ENCODE results near the gene NFASC. TPM values are rescaled to one million over a fixed set of nuclear protein-coding genes. Genes with fewer than 3 reads are reported as not detected.

The NFASC gene
- total RNA-seq, 1 donor from 2014 or later: 11.5 TPM

DNA sequence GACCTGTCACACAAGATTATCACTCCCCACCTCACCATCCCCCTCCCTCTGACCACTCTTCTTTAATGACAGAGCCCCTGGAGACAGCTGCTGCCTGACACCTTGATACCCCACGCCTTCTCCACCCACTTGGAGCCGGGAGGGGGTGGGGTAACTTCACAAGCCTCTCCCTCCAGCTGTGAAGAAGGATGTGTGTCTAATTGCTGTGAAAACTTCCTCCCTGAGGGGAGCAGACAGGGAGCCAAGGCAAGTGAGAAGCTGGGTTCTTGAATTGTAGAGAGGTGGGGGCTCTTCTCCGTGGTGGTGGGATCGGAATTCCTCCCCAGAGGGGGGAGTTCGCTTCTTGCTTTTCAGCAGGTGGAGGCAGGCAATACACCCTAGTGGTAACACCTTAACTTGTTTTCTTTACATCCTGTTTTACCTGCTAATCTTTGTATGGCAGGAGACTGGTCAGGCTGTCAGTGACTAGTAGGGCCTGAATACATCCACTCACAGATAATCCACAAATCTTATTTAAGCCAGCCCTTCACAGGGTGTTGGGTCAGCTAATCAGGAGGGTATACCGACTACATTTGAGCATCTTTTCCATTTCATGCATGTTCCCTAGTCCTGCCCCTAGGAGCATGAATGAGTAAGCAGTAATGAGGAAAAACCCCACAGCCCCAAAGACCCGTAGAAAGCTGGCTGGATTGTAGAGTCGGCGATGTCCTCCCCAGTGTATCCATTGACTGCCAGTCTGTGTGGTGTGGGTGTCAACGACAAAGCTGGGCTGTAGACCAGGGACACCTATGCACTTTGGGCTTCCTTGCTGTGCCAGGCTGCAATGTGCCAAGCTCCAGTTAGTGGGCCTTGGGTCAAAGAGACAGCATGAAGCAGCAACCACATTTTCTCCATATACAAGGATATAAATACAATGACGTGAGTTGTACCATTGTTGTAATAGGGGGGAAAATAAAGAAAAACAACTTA lies 57.3 kb downstream of the NFASC start:
- DNase-seq (ENCODE audit: low spot score): no peak

DNA sequence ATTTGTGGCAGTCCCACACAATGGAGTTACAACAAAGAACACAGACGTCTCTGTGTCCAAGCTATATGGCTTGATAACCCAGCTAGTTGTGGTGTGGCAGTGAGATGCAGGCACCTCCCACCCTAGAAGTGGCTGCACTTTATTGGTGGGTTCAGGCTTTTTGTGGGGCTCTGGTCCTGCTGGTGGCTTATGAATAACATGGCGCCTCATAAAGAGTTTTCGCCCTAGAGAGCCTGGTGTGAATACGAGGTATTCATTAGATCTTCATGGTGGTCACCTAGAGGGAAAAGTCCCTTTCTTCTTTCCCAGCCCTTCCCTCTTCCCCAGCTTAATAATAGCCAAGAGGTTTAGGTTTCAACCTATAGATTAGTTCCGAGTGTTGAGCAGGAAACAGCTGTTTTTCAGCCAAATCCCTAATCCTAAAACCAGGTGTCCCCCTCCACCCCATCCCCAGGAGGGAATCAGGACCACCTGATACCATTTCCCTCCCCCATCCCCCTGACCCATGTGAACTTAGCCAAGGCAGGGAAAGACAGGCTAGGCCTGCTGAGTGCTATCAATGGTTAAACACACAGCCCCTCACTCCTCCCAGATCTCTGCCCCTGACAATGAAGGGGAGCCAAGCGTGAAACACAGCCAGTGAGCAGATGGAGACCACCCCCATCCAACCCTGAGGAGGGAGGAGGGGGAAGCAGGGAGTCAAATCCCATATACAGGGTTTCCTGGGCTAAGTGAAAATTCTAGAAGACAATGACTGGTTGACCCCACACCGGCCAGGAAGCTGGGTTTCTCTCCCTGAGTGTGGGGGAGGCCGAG lies 58.2 kb downstream of the NFASC start:
- no peak for DNase-seq (ENCODE audit: low spot score)

DNA sequence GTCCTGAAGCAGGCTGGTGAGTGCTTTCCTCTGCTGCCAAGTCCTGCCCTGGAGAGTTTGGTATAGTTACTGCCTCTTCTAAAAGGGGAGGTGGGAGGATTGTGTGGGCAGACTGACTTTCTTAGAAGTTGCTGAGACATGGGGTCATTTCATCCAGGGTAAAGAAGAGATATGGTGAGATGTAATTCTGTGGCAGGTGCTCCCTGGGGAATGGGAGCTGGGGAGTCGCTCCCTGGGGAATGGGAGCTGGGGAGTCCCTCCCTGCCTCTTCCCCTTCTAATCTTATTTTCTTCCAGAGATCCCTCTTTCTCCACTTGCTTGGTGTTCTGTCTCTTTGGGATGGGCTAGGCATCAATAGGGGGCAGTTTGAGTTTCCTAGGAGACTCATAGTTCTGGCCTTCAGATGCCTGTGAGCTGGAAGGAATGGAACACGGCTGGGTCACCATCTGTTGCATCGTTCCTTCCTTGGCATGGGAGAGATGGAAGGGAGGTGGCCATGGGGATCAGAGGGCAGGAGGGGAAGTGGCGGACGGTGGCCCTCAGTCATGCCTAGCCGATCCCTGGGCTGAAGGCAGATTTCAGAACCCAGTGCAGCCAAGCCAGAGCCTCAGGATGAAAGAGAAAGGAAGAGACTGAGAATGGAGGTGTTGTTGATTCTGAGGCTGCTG lies 59.0 kb downstream of the NFASC start:
- no peak for DNase-seq (ENCODE audit: low spot score)

DNA sequence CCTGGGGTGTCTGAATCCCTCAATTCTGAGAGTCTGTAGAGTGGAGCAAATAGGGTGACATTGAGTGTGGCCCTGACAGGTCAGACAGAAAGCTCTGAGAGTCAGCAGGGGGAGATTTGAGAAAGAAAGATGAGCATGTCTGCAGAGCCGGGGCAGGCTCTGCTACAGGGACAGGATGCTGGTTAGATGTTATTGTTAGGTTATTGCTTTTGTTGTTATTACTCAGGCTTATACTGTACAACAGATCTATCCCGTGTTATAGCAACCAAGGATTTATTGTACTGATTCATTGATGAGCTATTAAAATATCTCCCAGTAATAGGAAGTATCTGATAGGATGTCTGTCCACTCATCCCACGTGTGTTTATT lies 59.5 kb downstream of the NFASC start:
- DNase-seq (ENCODE audit: low spot score): no peak

- no peak for DNase-seq (ENCODE audit: low spot score)
These were observed 60.7 kb downstream of the NFASC start for GRCh38 chr1:204931313-204931712.

- DNase-seq (ENCODE audit: low spot score): no peak
These were observed 61.3 kb downstream of the NFASC start for GRCh38 chr1:204931768-204932572.

- DNase-seq (ENCODE audit: low spot score): no peak
These were observed 61.9 kb downstream of the NFASC start for GRCh38 chr1:204932573-204932909.

DNA sequence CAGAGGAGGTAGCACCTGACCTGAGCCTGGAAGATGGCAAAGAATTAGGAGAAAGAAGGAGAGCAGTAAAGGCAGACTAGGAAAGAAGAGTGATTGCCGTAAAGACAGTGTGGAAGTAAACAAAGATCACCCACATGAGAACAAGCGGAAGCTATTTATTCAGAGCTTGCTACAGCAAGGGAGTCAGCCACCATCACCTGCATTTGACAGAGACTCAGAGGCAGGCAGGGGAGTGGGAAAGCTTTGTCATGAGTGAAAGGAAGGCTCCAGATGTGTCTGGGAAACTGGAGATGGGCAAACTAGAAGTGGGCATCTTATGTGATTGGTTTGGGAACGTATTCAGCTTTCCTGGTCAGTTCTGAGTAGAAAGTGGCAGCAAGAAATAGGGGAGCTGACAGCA lies 64.5 kb downstream of the NFASC start:
- no peak for DNase-seq (ENCODE audit: low spot score)

DNA sequence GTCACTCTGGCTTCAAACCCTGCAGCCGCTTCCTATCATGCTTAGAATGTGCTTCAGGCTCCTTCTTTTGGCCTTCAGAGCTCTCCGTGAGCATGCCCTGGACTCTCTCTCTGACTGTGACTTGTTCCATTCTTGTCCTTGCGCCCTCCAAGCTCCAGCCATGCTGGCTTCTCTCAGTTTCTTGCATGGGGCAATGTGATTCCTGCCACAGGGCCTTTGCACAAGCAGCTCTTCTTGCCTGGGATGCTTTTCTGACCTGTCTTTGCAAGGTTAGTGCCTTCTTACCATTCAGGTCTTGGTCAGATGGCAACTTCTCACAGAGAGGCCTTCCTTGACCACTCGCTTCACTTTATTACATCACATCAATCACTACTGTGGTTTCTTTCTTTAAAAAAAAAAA lies 66.1 kb downstream of the NFASC start:
- no peak for DNase-seq (ENCODE audit: low spot score)

GRCh38 chr1:204937901-204938300 lies 67.2 kb downstream of the NFASC start:
- no peak for DNase-seq (ENCODE audit: low spot score)

- DNase-seq (ENCODE audit: low spot score): no peak
These were observed 69.9 kb downstream of the NFASC start for GRCh38 chr1:204940591-204940990.

GRCh38 chr1:204941421-204942338 lies 71.0 kb downstream of the NFASC start:
- no peak for DNase-seq (ENCODE audit: low spot score)

GRCh38 chr1:204943495-204943894 lies 72.8 kb downstream of the NFASC start:
- DNase-seq (ENCODE audit: low spot score): no peak

DNA sequence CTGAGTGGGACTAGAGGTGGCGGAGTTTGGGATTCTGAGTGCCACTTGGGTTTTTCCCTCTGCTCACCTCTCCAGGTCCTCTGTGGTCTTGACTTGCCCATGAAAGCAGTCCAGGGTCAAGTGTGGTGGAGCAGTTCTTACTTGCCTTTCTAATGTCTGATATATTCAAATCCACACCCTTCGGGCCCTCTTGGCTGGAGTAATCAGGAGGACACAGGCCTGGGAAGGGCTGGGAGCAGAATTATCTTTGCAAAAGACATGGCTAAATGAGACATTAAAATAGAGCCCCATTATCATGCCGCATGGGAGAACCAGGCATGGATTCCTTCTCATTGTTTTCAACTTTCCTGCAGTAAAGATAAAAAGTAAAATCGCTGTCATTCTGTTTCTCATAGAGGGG lies 74.0 kb downstream of the NFASC start:
- no peak for DNase-seq (ENCODE audit: low spot score)

DNA sequence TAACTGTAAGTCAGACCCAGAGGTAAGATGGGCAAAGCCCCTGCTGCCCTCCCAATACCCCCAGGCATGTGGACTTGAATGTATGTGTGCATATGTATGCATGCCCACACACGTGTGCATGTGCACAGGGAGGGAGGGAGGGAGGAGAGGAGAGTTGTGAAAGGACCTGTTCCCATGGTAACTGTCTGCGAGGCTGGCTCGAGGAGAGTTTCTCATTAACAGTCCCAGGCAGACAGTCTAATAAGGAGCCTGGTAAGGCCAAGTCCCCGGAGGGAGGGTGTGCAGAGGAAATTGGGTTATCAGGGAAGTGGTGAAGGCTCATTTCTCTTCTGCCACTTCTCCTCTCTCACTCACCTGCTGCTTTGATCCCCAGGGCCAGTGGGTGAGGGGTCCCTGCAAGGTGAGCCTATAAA lies 74.9 kb downstream of the NFASC start:
- no peak for DNase-seq (ENCODE audit: low spot score)

GRCh38 chr1:204946640-204947039 lies 76.0 kb downstream of the NFASC start:
- DNase-seq (ENCODE audit: low spot score): no peak

GRCh38 chr1:204947338-204947737 lies 76.7 kb downstream of the NFASC start:
- no peak for DNase-seq (ENCODE audit: low spot score)

DNA sequence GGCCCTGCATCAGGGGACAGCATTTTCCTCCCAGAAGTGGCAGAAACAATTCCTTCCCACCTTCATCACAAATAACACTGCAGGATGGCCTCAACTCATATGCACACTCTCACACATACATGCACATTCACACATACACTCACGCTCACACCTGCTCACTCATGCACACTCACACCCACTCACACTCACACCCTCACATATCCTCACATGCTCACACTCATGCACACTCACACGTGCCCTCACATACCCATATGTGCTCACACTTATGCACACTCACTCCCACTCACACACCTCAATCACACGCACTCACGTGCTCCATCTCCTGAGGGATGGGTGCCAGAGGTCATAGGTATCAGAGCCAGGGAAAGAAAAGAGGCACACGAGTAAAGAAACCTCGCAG lies 77.1 kb downstream of the NFASC start:
- no peak for DNase-seq (ENCODE audit: low spot score)

DNA sequence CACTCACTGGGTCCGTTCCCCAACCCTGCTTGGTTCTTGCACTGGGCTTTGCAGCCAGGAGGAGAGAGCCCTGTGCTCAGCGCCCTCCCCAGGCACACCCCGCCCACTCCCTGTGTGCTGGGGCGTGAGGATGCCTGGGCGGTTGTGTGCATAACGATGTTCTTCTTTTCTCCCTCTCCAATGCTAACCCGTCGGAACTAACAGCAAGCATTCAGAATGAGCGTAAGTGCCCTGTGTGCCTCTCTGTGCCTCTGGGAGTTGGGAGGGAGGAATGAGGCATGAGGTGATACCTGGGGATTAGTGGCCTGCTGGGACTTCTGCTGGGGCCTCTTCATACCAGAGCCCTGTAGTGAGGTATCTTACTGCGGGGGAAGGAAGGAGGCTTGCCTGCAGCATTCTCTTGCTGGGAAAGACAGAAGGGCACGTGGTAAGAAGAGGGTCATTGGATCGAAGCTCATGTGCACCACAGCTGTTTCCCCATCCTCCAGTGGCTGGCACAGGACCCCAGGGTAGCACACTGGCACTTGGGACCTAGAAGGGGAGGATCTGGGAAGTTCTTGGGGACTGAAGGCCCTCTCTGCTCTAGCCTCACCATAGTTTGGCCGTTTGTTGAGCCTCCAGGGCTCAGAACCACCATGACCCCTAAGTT lies 79.8 kb downstream of the NFASC start:
- no peak for DNase-seq (ENCODE audit: low spot score)

All from mesenteric fat pad (tissue), 1 donor.